G401.6 (cell line): ENCODE measurements around the gene EGLN3.
"Not testable (repeated sequence)": the region's sequence is repeated elsewhere in the genome, so short reads cannot be mapped to it uniquely, and the experiment has no call there.

Source experiments
- FAIRE-seq: peaks from 2 replicates; lab custom pipeline; 2012; peaks lifted over from hg19 to GRCh38; lab: Jason Lieb, UNC

EGLN3 gene

GRCh38 chr14:33950320-33951182, at the start of gene EGLN3:
Gene EGLN3, minus strand, starts transcription at chr14:33951074. Its CDS starts 322 bp downstream, at chr14:33950752.
- no peak for FAIRE-seq

GRCh38 chr14:34000396-34000795, 49.5 kb upstream of the EGLN3 start:
- FAIRE-seq: no peak

GRCh38 chr14:33999771-34000291, 49.0 kb upstream of the EGLN3 start:
- no peak for FAIRE-seq

GRCh38 chr14:33997611-33998010, 46.7 kb upstream of the EGLN3 start:
- no peak for FAIRE-seq

GRCh38 chr14:33996462-33996861, 45.6 kb upstream of the EGLN3 start:
- FAIRE-seq: no peak

GRCh38 chr14:33993246-33993645, 42.4 kb upstream of the EGLN3 start:
- FAIRE-seq: no peak

- no peak for FAIRE-seq
Measured at GRCh38 chr14:33992274-33993007, 41.6 kb upstream of the EGLN3 start.

GRCh38 chr14:33990790-33991189, 39.9 kb upstream of the EGLN3 start:
- FAIRE-seq: no peak

- FAIRE-seq: no peak
Measured at GRCh38 chr14:33987565-33988080, 36.7 kb upstream of the EGLN3 start.

GRCh38 chr14:33986804-33987203, 35.9 kb upstream of the EGLN3 start:
- no peak for FAIRE-seq

GRCh38 chr14:33985242-33985641, 34.4 kb upstream of the EGLN3 start:
- FAIRE-seq: no peak

GRCh38 chr14:33979613-33980276, 28.9 kb upstream of the EGLN3 start:
- no peak for FAIRE-seq

GRCh38 chr14:33978892-33979612, 28.2 kb upstream of the EGLN3 start:
- no peak for FAIRE-seq

- no peak for FAIRE-seq
Measured at GRCh38 chr14:33972583-33973081, 21.8 kb upstream of the EGLN3 start.

GRCh38 chr14:33969846-33970245, 19.0 kb upstream of the EGLN3 start:
- not testable (repeated sequence) for FAIRE-seq

GRCh38 chr14:33968722-33969121, 17.8 kb upstream of the EGLN3 start:
- FAIRE-seq: no peak

GRCh38 chr14:33967138-33967537, 16.3 kb upstream of the EGLN3 start:
- FAIRE-seq: no peak

- no peak for FAIRE-seq
Measured at GRCh38 chr14:33966276-33966675, 15.4 kb upstream of the EGLN3 start.

GRCh38 chr14:33964599-33965317, 13.9 kb upstream of the EGLN3 start:
- FAIRE-seq: no peak

GRCh38 chr14:33963892-33964291, 13.0 kb upstream of the EGLN3 start:
- FAIRE-seq: no peak

GRCh38 chr14:33962466-33962865, 11.6 kb upstream of the EGLN3 start:
- not testable (repeated sequence) for FAIRE-seq
